DOHH2 (cell line): Measurements from ENCODE around the gene SPSB1.

Experiments used
- EZH2phosphoT487 ChIP-seq: fragments of 200-600 bp; sonication (generic); IDR thresholded peaks from 2 replicates; pipeline ENCODE4 v1.6.1; 2017; ENCODE audit warnings: borderline replicate concordance, mild to moderate bottlenecking, antibody characterized with exemption, low read length, moderate library complexity, mixed read lengths
- TF ChIP-seq, protein P1 (sequence below): fragments of 200-600 bp; sonication (generic); IDR thresholded peaks from one replicate; pipeline ENCODE4 v1.5.1; 2014; ENCODE audit warnings: antibody characterized with exemption, mild to moderate bottlenecking, low read depth, low read length; ENCODE audit not compliant: poor library complexity, severe bottlenecking

DNA sequence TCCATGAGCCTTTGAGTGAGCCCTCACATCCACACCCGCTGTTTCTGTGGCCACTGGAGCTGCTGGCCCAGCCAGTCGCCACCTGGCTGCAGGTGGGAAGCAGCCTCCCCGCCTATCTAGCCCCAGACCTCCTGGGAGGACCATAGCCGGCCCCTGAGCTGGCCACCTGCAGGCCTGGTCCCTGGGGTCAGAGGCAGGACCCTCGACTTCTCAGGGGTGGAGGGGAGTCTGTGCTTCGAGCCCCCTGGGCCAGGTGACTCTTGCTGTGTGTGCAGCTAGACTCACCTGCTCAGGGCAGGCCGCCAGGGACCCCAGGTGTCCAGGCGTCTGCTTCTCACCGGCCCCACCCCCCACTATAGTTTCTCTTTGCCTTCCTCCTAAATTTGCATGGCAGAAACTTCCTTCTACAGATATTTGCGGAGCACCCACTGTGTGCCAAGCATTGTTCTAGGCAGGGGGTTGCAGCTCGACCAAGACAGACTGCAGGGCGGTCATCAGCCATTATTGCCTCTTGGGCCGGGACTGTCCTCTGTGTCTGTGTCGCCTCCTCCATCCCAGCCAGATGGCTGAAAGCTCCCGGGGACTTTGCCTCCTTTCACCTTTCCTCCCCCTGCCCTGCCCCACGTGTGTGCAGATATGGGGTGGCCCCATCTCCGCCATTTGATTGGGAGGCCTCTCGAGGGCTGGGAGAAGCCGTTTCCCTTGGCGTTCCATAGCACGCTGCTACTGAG is 27.3 kb downstream of the SPSB1 start:
- TF ChIP-seq, protein P1, sequence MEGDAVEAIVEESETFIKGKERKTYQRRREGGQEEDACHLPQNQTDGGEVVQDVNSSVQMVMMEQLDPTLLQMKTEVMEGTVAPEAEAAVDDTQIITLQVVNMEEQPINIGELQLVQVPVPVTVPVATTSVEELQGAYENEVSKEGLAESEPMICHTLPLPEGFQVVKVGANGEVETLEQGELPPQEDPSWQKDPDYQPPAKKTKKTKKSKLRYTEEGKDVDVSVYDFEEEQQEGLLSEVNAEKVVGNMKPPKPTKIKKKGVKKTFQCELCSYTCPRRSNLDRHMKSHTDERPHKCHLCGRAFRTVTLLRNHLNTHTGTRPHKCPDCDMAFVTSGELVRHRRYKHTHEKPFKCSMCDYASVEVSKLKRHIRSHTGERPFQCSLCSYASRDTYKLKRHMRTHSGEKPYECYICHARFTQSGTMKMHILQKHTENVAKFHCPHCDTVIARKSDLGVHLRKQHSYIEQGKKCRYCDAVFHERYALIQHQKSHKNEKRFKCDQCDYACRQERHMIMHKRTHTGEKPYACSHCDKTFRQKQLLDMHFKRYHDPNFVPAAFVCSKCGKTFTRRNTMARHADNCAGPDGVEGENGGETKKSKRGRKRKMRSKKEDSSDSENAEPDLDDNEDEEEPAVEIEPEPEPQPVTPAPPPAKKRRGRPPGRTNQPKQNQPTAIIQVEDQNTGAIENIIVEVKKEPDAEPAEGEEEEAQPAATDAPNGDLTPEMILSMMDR = no peak
- TF ChIP-seq EZH2phosphoT487 = no peak
